GM12873 (cell line): Measurements from ENCODE around the gene SERP1.

Source experiments
- TF ChIP-seq, protein P1 (sequence below): IDR thresholded peaks from 2 replicates; pipeline ENCODE4 v1.5.1; 2012; ENCODE audit warnings: low read depth, mild to moderate bottlenecking, moderate library complexity, low read length, control low read depth; ENCODE audit not compliant: insufficient read depth; ENCODE audit errors: missing control alignments

Gene SERP1

DNA sequence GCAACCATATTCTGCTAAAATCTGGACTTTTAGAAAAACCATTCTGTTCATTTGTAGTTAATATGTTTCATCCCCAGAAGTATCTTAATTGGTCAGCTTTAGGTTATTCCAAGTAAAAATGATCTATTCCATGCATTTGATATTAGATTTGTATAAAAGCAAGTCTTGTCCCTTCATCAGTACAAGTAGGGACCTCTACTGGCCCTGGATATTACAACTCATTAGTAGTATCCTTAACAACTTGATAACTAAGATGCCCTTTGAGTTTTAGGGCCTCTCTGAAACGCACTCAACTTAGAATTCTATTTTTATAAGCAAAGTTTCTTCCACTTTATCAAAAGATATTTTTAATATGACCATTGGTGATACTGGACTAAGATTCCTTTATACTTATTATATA lies 31.6 kb upstream of the SERP1 start:
- TF ChIP-seq, protein P1, sequence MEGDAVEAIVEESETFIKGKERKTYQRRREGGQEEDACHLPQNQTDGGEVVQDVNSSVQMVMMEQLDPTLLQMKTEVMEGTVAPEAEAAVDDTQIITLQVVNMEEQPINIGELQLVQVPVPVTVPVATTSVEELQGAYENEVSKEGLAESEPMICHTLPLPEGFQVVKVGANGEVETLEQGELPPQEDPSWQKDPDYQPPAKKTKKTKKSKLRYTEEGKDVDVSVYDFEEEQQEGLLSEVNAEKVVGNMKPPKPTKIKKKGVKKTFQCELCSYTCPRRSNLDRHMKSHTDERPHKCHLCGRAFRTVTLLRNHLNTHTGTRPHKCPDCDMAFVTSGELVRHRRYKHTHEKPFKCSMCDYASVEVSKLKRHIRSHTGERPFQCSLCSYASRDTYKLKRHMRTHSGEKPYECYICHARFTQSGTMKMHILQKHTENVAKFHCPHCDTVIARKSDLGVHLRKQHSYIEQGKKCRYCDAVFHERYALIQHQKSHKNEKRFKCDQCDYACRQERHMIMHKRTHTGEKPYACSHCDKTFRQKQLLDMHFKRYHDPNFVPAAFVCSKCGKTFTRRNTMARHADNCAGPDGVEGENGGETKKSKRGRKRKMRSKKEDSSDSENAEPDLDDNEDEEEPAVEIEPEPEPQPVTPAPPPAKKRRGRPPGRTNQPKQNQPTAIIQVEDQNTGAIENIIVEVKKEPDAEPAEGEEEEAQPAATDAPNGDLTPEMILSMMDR: no peak

DNA sequence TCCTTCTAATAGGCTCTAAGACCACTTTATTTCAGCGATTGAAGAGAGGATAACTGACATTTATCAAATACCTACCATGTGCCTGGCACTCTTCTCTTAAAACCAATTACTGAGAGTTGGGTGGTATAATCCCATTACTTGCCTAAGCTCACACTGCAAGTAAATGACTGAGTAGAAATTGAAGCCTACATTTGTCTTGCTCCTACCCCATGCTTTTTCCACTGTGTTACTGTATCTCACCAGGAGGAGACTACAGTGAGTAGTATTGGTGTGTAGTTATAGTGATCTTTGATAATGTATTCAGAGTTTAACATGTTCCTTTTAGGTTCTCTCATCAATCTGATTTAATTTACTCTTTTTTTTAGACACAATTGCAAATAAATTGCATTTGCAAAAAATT lies 21.0 kb upstream of the SERP1 start:
- TF ChIP-seq, protein P1: no peak

DNA sequence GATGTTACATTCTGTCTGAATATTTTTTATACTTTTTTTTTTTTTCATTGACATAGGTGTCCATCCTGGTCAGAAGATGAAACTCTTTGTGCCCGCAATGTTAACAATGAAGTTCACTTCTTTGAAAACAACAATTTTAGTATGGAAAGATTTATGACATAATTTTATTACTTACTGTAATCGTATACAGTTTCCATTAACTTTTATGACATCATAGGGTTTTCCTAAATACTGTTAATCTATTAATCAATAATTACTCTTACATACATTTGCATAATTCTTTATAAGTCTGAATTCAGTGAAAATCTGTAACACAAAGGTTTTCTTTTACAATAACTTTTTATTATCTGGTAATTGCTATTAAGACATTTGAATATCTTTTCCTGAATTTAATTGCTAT lies 17.9 kb upstream of the SERP1 start:
- TF ChIP-seq, protein P1: no peak

DNA sequence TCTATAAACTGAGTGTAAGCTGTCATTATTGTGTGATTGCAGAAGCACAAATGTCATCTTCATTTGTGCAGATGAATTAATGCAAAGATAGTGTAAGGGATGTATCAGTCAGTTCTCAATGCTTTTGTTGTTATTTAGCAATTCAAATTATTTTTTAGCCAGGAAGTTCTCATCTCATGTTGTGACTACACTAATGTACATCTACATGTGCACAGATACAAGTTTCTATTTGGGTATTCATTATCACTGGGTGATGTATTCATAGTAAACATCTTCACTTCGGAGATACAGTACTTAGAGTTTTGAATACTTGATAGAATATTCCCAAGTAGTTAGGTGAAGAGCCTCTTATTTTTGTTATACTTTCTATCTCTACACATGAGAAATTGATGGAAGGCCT lies 11.4 kb upstream of the SERP1 start:
- TF ChIP-seq, protein P1: no peak

DNA sequence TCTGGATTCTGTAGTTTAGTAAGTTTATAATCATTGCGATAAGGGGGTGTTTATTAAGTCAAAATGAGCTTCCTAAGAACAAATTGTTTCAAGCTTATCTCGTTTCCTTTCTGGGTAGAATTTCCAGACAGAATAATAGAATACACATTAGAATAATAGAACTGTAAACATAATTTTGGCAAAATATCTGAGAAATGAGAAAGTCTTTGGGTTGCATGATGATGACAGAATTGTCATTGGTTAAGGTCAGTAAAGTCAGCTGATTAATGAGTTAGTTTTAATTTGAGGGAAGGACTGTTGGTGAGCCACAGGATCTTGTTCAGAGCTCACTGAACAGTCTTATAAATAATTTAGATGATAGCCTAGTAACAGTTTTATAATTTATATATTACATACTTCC lies 10.5 kb upstream of the SERP1 start:
- TF ChIP-seq, protein P1: no peak

DNA sequence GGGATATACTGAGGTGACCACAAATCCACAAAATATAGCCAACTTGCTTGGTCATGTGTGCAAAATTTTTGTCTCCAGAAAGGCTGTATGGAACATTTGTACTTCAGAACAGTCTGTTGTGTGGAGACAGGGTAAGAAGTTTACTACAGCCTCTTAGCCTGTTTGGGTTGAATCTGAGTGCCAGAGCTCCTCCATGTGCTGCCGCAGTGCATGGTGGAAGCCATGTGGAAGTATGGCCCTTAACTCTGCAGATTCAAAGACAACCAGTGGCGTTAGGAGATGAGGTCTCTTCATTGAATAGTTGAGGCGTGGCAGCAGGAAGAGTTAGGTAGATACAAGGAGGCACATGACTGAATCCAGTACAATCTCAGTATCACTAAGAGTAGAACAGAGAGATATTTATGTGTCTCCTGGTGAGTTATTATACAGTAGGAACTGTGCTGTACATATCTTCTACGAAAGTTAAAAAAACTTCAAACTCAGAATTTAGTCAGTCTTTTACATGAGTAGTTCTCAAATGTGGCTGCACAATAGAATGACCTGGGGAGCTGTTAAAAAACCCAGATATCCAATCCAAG lies 9.7 kb upstream of the SERP1 start:
- TF ChIP-seq, protein P1: no peak

DNA sequence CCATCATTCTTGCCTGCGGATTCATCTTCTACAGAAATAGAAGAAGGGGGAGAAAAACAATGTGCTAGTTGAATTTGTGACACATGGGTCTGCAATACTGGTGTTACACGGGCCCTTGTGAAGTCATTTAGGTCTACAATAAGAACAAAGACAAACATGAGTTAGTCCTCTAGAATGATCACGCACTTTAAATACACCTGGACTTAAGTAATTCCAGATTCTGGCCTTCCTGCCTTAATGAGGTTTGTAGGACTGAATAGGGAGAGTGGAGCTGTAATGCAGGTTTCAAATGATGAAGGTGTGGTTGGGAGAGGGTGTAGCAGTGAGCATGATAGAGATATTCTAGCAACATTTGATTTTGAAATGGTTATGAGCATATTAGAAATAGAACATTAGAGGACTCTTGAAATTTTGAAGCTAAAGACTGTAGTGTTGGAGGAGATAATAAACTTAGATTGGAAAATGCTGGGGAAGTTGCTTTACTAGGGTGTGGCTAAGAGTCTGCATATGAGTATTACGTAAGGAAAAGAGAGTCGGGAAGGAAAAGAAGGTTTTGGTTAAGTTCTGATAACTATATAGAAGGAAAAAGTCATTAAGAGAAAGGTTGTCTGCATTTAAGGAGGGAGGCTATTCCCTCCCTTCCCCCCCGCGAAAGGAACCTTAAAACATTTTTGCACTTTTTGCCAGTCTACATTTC lies 897 bp upstream of the SERP1 start:
- TF ChIP-seq, protein P1: no peak
